Kidney (tissue), 14 donors: ENCODE results near the gene PSEN2. TPM values are rescaled to one million over a fixed set of nuclear protein-coding genes. Genes with fewer than 3 reads are reported as not detected.

Source experiments
- DNase-seq, 5 donors: peaks; one replicate each; pipeline ENCODE4 v3.0.0-alpha.2; 2013 to 2020
- FAIRE-seq: peaks from 2 replicates; lab custom pipeline; 2012; peaks lifted over from hg19 to GRCh38; lab: Jason Lieb, UNC
- H3K27ac ChIP-seq, 2 donors: one replicate each; pipeline ENCODE4 v1.7.0; 2013; ENCODE audit warnings: low read depth in 2 of 2, low read length in 2 of 2, inconsistent platforms in 1 of 2
- H3K27me3 ChIP-seq: one replicate; pipeline ENCODE4 v1.7.1; 2013; ENCODE audit warnings: low read length, inconsistent platforms; ENCODE audit not compliant: control insufficient read depth, insufficient read depth
- H3K36me3 ChIP-seq, 3 donors: one replicate each; pipeline versions ENCODE4 v1.7.0 to v1.7.1; 2013; ENCODE audit warnings: low read length in 3 of 3, control low read depth in 1 of 3, inconsistent platforms in 1 of 3; ENCODE audit not compliant: insufficient read depth in 3 of 3, control insufficient read depth in 2 of 3
- H3K4me1 ChIP-seq, 3 donors: one replicate each; pipeline versions ENCODE4 v1.7.0 to v1.7.1; 2013; ENCODE audit warnings: low read length in 3 of 3, inconsistent platforms in 1 of 3, low read depth in 1 of 3; ENCODE audit not compliant: control insufficient read depth in 2 of 3, insufficient read depth in 2 of 3
- H3K4me3 ChIP-seq, 3 donors: one replicate each; pipeline versions ENCODE4 v1.7.0 to v1.8.1; 2013; ENCODE audit warnings: low read length in 3 of 3, control low read depth in 1 of 3, inconsistent platforms in 1 of 3
- H3K9ac ChIP-seq, 3 donors: one replicate each; pipeline versions ENCODE4 v1.7.0 to v1.7.1; 2013; ENCODE audit warnings: low read length in 3 of 3, control low read depth in 1 of 3, inconsistent platforms in 1 of 3
- H3K9me3 ChIP-seq, 3 donors: one replicate each; pipeline versions ENCODE4 v1.7.0 to v1.7.1; 2013; ENCODE audit warnings: low read length in 3 of 3, control low read depth in 1 of 3, inconsistent platforms in 1 of 3; ENCODE audit not compliant: control insufficient read depth in 2 of 3, insufficient read depth in 1 of 3
- CTCF ChIP-seq: IDR thresholded peaks from 3 replicates; pipeline ENCODE4 v1.5.1; 2012; ENCODE audit warnings: mild to moderate bottlenecking, moderate library complexity, borderline replicate concordance; ENCODE audit not compliant: insufficient read depth; ENCODE audit errors: extremely low read depth
- intact Hi-C: fragments of 100-400 bp; cut with DNase I; formaldehyde crosslinking; loops from one replicate; pipeline ENCODE4 v1.11.1; 2022
- polyA plus RNA-seq: library from polyadenylated mRNA; stranded (reverse); fragments of 350-450 nt; fragmentation: Illumina TruSeq; extraction: RNeasy Lipid Tissue Mini Kit (QIAGEN cat#74804); gene quantifications from one replicate; pipeline ENCODE4 v1.2.3, GENCODE V29; 2014; ENCODE audit warnings: low read depth, low replicate concordance; ENCODE audit not compliant: insufficient read depth
- total RNA-seq: library from RNA; stranded (reverse); fragmentation: NEBNext Ultra II Directional; extraction: Animal tissue kit (Norgen Biotek cat#: 25700); gene quantifications from one replicate; pipeline ENCODE4 v1.2.1, GENCODE V29; 2021
- donor health status: control.
- donor health status: control.
- donor health status: control.
- donor health status: control.
- donor health status: control.
- donor health status: DM: yes; HTN: yes; CAD: no.
- donor health status: Normal renal cell carcinoma (clear cell type).

The PSEN2 gene
- total and polyA plus RNA-seq, 2 donors from 2014 or later, result 22.6 to 25.6 TPM

- TF ChIP-seq CTCF, result no peak
- no peak for FAIRE-seq
- DNase-seq, result peak in 1 of 5 donors; percentile 21
- Histone ChIP-seq H3K9me3 (no peaks in the 10 kb centered on the region), H3K4me3 (peak overlapping the region in 2 of 3 donors; percentile 43 to 52), H3K27me3 (no peaks in the 10 kb centered on the region), H3K4me1 (peaks cover 4 to 25% (median 9%) of the 10 kb centered on the region in 3 donors), H3K27ac (peak overlapping the region; percentile 18 to 83), H3K9ac (peak overlapping the region in 2 of 3 donors; percentile 15 to 43), H3K36me3 (peaks cover 0 to 4% (median 0%) of the 10 kb centered on the region in 3 donors)
- intact Hi-C loops, result no loop called here
Observed at GRCh38 chr1:226882631-226883409, 12.4 kb downstream of the PSEN2 start.

GRCh38 chr1:226883630-226884029 is 13.2 kb downstream of the PSEN2 start:
- intact Hi-C loops, result no loop called here
- H3K27me3 ChIP-seq, result no peaks in the 10 kb centered on the region
- DNase-seq (no peak), FAIRE-seq (no peak)
- H3K9me3 ChIP-seq, result no peaks in the 10 kb centered on the region
- H3K36me3 ChIP-seq, result peaks cover 0 to 4% (median 0%) of the 10 kb centered on the region in 3 donors
- no peak for TF ChIP-seq CTCF
- H3K27ac ChIP-seq, result no peak overlapping the region
- H3K4me1 ChIP-seq, result peaks cover 4 to 27% (median 9%) of the 10 kb centered on the region in 3 donors
- H3K4me3 ChIP-seq, result no peak overlapping the region
- H3K9ac ChIP-seq, result no peak overlapping the region

GRCh38 chr1:226884116-226884625 is 13.8 kb downstream of the PSEN2 start:
- intact Hi-C loops, result no loop called here
- no peak for DNase-seq

More at GRCh38 chr1:226884116-226884625, 13.8 kb downstream of the PSEN2 start:
- no peaks in the 10 kb centered on the region for H3K27me3 ChIP-seq
- H3K36me3 ChIP-seq, result peaks cover 0 to 4% (median 0%) of the 10 kb centered on the region in 3 donors
- FAIRE-seq, result no peak
- H3K9me3 ChIP-seq, result no peaks in the 10 kb centered on the region
- no peak overlapping the region for H3K4me3 ChIP-seq
- no peak for TF ChIP-seq CTCF
- H3K4me1 ChIP-seq, result peaks cover 4 to 27% (median 9%) of the 10 kb centered on the region in 3 donors
- H3K27ac ChIP-seq, result no peak overlapping the region
- H3K9ac ChIP-seq, result no peak overlapping the region
